DMS114 treated with DMSO at 0.1 percent for 48 hours (cell line): ENCODE results near the gene HTR7.
A peak's percentile ranks its signal among the peaks of the same experiment; 100 is the strongest.

ENCODE experiments used
- DNase-seq: peaks from one replicate; lab custom pipeline; 2025; ENCODE audit not compliant: unreplicated experiment; lab: John Stamatoyannopoulos, UW

The HTR7 gene

DNA sequence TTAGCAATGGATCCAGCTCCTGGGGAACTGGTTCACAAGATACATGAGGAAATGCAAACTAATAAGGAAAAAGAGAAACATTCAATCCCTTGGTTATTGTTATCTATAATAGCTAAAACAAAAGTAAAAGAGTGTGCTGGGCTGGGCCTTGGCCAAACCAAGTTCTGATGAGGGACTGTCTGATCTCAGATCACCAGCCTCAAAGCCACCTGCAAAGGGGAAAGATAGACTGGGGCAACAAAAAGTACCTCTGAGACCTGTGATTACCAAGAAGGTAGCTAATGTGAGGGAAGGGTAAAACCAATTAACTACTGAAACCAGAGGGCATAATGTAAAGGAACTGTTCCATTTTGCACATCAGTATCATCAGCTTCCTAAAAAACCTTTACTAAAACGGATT is 51.2 kb downstream of the HTR7 start:
- no peak for DNase-seq

DNA sequence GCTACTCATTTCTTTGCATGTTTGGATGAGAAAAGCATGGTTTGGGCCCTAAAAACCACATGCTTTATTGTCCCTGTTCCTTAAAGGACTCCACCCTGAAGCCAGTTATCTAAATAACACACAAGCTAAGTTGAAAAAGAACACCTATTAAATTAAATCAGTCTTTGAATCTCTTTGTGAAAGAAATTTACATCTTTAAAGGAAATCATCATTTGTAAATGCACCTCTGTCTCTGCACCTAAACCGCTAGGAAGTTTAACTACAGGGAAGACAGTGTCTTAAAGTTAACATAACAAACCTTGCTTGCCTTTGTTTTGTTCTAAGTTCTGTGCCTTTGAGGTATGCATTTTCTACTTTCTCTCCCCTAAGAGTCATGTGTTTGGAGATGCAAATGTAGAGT is 52.6 kb downstream of the HTR7 start:
- DNase-seq = no peak

DNA sequence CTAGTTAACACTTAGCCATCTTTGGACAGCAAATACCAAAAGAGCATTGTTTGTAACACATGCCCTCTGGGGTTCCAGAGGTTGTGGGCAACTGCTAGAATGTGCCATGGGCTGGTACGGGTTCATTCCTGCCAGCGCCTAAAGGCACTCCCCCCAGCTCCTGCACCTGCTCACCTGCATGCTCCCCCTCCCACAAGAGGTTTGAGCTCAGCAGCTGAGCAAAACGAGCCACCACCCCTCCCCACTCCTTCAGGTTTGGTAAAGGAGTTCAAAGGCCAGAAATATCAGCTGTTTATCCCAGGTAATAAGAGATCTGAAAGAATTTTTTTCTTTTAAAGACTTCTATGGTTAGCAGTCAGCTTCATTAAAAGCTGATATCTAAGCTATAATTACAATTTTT is 53.5 kb downstream of the HTR7 start:
- no peak for DNase-seq

DNA sequence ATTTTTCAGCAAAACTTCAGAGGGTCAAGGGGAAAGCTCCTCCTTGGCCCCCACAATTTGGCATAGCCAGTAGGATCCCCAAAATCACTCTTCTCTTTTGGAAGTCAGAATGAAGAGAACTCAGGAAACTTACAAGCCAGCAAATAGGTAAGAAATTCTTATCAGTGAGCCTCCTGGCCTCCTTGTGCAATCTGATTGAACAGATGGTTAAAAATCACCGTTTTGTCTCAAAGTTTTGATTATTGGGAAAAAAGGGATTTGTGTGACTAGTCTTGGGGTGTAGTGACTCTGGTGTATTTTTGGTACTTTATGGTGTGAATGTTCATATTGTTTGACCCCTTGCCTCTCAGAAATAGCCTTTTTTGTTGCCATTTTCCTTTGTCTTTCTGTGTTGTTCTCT is 56.2 kb downstream of the HTR7 start:
- no peak for DNase-seq

DNA sequence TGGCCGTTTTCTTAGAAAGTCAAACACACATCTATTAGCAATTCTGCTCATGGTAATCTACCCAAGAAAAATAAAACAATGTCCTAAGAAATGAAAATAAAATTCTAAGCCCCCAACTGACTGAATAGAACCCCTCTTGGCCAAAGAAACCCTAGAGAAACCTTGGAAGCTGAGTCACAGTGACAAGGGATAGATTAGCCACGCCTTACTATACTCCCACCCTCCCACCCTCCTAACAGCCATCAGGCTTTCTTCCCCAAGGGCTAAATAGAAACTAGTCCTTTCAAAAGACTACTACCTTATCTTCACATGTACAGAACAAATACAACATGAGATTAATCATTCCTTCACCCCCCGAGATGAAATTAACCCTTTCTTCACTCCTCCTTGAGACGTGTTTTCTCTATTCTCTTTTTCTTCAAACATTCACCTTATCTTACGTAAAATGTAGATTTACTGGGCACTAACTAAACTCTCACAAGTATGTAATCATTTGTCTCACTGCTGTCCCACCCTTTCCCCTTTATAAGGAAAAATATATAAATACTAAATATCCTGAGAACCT is 57.5 kb downstream of the HTR7 start:
- no peak for DNase-seq

DNA sequence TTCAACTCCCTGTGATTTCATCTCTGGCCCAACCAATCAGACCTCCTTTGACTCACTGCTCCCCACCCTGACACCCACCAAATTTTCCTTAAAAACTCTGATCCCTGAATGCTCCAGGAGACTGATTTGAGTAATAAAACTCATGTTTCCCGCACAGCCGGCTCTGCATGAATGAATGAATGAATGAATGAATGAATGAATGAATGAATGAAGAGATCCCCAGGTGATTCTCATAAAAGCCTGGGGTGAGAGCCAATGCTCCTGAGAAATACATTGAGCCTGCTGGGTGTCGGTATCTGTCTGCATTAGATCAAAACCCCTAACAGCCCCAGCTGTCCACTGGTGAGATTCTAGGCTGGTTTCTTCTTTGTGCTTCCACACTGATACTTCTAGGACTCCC is 58.7 kb downstream of the HTR7 start:
- DNase-seq = no peak

DNA sequence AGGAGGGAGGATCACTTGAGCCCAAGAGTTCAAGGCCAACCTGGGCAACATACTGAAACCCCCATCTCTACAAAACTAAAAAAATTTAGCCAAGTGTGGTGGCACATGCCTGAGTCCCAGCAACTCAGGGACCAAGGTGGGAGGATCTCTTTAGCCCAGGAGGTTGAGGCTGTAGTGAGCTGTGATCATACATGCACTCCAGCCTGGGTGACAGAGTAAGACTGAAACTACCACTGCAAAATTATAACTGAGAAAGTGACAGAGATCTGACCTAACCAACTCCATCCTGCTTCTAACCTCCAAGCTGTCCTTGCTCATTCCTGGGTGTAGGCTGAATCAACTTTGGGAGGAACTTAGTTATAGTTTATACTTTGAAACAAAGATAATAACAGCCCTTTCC is 59.4 kb downstream of the HTR7 start:
- DNase-seq = no peak

DNA sequence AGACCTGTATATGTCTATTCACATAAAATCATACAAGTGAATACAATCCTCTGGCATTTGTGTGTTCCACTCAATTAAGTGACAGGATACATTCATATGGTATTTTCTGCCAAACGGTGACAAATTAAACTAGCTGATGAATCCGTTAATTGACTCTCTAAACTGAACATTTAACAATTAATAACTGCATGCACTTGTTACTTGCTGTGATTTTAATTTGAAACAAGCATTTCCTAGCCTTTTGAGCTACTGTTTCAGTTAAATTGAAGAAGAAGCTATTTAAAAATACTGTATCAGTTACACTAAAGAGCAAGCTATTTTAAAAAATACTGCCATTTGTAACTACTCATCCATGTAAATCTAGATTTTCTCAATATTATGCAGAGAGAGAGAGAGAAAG is 67.4 kb downstream of the HTR7 start:
- DNase-seq = no peak

DNA sequence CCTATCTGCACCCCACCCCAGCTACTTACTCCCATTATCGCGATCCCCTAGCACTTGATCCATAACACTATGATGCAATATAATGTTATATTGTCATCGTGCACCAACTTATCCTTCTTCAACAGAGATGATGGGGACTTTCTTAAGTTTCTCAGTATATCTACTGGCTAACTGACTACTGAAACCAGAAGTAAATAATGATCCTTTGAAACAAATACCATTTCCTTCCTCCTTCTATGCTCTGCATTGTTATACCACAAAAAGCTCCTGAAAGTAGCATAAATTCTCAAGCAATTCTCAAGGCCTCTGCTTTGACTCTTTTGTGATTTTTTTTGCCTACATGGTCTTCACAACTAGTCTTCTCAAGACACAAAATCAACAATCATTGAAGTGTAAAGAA is 68.9 kb downstream of the HTR7 start:
- no peak for DNase-seq

DNA sequence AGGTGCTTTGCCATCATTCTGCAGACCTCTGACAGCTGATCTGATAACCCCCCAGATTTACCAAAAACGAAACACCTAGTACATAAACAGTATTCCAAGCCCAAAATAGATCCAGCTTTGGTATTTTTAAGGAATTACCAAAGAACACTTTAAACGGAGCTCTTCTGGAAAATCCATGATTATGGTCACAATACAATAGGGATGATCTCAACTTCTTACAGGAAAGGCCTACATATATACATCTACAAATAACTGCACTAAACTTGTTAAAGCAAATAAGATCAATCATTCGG is 69.7 kb downstream of the HTR7 start:
- no peak for DNase-seq

DNA sequence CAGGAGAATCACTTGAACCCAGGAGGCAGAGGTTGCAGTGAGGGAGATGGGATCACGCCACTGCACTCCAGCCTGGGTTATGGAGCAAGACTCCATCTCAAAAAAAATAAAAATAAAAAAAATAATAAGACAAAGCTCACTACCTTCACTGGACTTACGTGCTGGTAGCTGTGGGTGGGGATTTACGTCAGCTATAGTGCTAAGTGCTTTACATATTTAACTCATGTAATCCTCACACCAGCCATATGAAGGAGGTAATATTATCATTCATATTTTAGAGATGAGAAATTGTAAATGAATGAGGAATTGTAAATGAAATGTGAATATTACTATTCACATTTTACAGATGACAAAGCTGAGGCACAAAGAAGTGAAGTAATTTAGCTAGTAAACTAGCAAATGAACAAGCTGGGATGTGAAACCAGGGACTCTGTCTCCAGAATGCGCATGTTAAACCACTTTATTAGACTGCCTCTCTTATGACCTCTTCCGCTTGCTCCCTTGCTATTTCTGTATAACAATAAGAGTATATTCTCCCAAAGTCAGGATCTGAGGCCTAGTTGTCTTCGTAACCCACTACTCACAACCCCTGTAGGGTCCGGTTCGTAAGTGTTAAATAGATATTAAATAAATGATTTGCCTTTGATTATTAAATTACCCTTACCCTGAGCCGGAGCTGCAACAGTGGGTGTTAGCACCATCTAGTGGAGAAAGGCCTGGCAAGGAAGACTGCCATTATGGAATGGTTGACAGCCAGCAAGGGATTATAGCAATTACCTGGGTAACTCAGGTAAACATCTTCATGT is 70.2 kb downstream of the HTR7 start:
- DNase-seq = no peak

DNA sequence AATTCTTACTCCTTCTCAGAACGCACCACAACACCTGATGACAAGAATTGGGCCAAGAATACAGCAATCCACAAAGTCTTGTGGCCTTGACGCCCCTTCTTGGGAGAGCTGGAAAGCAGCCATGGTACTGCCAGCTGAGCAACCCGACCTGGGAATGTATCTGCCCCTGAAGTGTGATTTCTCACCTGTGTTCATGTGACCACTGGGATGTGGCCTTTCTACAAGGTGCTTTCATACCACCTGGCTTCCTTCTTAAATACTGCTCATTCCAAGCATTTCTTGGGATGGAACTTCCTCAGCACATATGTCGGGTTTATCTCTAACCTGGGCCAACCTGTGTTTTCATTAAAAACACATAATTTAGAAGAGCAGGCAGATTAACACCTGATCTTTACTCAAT is 72.1 kb downstream of the HTR7 start:
- no peak for DNase-seq

DNA sequence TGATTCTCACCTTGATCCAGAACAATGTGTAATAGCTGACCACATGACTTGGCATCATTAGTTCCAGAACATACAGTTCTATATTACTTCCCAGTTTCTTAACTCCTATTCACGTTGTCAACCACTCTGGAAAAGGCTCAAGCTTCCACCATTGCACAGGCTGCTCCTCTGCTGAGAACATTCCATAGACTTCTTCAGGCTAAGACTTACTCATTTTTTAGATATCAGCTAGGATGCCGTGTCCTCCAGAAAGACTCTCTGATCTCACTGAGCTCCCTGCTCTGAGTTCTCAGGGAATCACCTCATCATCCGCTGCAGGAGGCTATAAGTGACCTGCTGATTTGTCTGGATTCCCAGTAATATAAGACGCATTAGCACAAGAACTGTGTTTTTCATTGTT is 73.1 kb downstream of the HTR7 start:
- DNase-seq = no peak

DNA sequence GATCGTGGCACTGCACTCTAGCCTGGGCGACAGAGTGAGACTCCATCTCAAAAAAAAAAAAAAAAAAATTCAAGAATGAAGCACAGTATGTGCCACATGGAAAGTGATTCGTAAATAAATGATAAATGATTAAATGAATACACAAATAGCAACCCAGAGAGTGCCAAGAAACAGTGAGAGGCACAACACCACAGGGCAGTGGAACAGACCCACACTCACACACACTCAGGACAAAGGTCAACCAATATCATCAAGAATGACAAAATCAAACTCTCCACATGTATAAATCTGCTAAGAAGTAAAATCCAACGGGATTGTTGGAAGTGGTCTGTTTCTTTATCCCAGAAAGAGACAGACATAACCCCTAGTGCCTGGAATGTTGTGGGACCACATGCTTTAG is 77.4 kb downstream of the HTR7 start:
- no peak for DNase-seq

DNA sequence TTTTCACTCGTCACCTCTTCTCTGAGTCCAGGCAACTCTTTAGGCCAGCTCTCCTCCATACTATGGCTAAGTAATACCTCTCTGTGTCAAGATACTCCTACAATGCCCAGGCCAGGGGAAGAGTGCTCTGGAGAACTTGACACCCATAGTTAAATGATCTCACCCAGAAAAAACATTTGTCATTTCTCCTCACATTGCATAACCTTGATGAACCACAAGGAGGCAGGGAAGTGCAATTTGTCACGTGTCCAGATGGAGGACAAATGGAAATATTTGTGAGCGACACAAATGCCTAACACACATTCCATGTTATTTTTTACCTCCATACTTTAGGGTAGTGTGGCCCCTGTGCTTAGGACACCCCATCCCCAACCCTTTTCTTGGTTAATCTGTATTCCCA is 78.3 kb downstream of the HTR7 start:
- DNase-seq = no peak

DNA sequence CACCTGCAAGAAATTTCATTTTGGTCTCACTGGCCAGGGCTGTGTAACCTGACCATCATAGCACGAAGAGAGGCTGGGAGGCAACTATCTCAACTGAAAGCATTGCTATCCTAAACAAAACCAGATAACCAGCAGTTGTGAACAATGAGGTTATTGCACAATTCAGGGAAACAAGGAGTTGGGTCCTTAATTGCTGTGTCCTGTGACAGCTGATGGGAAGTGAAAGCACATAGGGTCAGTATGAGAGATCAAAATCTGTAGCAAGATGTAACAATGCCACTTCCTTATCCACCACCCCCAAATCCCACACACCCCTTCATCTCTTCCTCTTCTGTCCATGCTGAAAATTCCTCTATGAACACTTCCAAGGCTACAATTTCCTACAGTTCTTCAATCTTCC is 80.2 kb downstream of the HTR7 start:
- no peak for DNase-seq

DNA sequence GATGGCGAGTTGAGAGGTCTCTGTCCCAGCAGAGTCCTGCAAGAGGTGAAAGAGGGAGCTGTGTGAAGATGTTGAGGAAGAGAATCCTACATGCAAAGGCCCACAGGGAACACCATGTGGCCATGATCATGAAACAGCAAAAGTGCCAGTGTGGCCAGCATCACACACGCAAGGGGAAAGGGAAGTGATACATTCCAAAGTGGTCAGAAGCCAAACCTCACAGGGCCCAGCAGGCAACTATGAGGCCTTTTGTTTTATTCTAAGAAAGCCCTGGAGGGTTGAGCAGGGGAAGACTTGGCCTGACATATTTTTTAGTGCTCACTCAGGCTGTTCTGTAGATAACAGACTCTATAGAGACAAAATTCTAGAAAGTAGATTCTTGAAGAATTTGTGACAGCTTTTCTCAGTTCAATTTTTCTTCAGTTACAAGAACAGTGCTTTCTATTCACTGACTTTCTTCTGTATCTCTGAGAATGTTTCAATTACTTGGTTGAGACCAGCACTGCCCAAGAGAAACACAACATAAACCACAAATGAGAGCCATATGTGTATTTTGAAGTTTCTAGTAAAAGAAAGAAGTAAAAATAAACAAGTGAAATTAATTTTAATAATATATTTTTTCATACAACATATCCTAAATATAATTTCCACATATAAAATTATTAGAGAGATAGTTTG is 82.3 kb downstream of the HTR7 start:
- DNase-seq = no peak

DNA sequence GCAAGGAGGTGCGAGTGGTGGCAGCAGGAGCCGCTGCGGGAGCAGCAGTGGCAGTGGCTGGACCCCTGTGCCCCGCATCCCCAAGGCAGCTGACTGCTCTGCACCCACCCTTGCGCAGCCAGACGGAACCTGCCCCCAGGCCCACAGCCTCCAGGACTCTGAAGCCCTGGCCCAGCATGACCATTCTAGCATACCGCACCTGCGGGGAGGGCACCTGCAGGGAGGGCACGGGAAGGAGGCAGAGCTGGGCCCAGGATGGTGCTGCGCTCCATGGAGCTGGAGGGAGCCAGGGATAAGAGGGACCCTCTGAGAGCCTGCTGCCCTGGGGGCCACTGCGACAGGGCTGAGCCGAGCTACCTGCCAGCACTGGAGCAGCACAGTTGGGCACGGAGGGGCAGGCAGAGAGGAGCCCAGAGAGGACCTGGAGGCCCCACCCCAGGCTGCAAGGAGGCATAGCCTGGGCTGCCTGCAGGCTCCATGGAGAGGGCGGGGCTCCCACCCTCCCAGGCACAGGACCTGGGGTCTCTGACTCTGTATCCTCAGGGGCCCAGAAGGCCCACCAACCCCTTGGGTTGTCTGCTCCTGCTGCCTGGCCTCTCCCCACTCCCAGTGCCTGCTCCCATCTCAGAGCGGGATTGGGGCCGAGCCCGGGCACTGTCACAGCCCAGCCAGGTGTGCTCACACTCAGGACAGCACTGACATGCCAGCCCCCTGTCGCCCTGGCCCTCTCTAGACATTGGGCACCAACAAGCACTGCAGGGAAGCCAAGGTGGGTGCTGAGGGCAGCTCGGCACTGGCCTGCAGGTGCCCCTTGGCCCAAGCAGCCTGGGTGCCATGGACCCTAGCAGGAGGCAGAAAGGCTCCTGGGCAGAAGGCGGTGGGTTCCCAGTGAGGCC is 87.6 kb downstream of the HTR7 start:
- no peak for DNase-seq

DNA sequence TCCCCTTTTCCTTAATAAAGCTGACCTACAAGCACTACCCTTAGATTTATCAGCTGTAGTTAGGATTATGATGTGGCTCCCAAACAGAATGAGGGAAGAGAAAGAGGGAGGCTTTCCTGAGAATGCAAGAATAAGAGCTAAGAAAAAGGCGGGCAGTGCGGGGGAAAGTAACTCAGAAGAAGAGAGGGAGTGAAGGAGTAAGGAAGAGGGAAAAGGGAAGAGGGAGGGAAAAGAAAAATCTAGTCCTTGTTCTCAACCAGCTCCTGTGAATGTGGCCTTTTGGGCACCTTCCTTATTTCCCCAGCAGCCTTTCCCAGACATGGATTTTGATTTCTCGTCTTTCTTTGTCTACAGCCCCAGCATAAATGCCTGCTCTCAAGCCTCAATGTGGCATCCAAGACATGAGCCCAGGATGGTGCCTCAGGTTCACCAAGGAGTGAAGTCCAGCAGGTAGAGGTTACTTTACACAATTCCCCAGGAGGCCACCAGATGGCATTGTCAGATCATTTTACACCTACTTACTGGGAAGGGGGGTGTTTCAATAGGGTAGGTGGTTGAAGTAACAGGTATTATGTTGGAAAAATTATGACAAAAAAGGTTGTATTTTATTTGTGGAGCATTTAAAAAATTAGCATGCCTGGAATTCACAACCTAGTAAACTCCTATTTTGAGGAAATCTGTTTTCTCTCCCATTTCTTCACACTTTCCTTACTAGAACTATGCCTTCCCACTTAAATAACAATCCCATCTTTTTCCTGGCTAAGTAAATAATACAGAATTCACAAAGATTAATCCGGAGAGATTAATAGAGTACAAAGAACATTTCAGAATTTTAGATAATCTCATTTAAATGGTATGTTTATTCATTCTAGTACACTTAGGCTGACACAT is 106.5 kb downstream of the HTR7 start:
- peak; percentile 22 for DNase-seq

DNA sequence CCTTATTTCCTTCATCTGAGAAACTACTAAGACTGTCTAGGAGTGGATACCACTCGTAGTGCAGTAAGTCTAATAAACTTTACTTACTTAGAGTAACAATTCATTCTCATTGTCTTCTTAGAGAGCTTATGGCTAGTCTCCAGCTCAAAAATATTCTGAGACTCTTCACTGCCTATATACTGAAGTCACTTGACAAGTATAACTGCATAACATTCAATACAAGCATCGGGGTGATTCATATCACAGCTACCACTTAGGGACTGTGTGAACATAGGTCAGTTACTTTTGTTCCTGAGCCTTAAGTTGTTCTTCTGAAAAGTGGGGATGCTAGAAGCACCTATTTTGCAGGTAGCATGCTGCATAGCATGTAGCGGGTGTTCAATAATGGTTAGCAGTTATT is 111.0 kb downstream of the HTR7 start:
- DNase-seq = no peak

DNA sequence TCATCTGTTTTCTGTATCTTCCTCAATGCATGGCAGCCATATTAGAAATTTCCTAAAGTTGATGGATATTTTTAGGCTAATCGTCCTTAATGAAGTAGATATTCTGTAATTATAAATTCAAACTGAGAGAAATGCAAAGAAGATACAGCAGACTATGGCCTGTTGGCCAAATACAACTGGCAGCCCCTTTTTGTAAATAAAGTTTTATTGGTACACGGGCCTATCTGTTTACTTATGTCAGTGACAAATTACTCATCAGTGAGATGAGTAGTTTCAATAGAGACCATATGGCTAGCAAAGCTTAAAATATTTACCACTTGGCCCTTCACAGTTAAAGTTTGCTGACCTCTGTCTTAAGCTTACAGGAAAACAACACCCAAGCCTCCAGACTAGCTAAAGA is 112.3 kb downstream of the HTR7 start:
- no peak for DNase-seq
